SU-DHL-6 (cell line): Measurements from ENCODE around the gene PLCH1.

ENCODE experiments used
- EZH2phosphoT487 ChIP-seq: fragments of 200-600 bp; sonication (generic), shearing (Covaris generic); conservative IDR thresholded peaks from 2 replicates; pipeline ENCODE4 v1.6.1; 2018; ENCODE audit warnings: mild to moderate bottlenecking, antibody characterized with exemption, low read length, moderate library complexity, mixed read lengths
- TF ChIP-seq, protein P1 (sequence below): fragments of 200-600 bp; sonication (generic); IDR thresholded peaks from one replicate; pipeline ENCODE4 v1.5.1; 2017; ENCODE audit warnings: antibody characterized with exemption, mild to moderate bottlenecking, low read length, moderate library complexity; ENCODE audit not compliant: insufficient read depth, poor library complexity, severe bottlenecking

DNA sequence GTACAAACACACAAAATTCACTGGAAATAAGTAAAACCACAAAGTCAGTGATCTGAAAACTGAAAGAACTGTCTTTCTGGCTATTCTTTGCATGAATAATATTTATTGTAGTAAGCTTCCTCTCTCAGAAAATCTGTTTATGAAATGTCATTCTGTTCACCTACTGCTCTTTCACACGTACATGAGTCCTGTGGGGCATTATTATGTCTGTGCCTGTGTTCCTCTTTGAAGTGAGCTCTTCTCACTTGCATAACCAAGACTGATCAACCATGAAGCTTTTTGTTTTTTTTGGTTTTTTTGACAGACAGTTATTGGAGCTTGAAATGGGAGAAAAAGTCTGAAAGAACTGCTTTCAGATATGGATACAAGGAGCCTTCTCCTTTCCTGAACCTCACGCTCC is 195.8 kb downstream of the PLCH1 start:
- TF ChIP-seq, protein P1, sequence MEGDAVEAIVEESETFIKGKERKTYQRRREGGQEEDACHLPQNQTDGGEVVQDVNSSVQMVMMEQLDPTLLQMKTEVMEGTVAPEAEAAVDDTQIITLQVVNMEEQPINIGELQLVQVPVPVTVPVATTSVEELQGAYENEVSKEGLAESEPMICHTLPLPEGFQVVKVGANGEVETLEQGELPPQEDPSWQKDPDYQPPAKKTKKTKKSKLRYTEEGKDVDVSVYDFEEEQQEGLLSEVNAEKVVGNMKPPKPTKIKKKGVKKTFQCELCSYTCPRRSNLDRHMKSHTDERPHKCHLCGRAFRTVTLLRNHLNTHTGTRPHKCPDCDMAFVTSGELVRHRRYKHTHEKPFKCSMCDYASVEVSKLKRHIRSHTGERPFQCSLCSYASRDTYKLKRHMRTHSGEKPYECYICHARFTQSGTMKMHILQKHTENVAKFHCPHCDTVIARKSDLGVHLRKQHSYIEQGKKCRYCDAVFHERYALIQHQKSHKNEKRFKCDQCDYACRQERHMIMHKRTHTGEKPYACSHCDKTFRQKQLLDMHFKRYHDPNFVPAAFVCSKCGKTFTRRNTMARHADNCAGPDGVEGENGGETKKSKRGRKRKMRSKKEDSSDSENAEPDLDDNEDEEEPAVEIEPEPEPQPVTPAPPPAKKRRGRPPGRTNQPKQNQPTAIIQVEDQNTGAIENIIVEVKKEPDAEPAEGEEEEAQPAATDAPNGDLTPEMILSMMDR = no peak
- TF ChIP-seq EZH2phosphoT487 = no peak
